Left lung (tissue), 10 donors: ENCODE measurements around the gene HSDL2. TPM values are rescaled to one million over a fixed set of nuclear protein-coding genes. Genes with fewer than 3 reads are reported as not detected.
"Not testable (repeated sequence)": the region's sequence is repeated elsewhere in the genome, so short reads cannot be mapped to it uniquely, and the experiment has no call there.

Source experiments
- ATAC-seq: fragments of 200-7000 bp; cut with Tn5 transposase; one replicate; pipeline ENCODE4 v1.9.1; 2020; ENCODE audit warnings: moderate library complexity
- DNase-seq, 4 donors: peaks; one replicate each; pipeline ENCODE4 v3.0.0-alpha.2; 2013 to 2020
- H3K27ac ChIP-seq, 2 donors: fragments of 200-600 bp; sonication (generic) in 1 of 2; one replicate each; pipeline versions ENCODE4 v1.5.0 to v1.8.0; 2020 to 2021
- H3K27me3 ChIP-seq, 2 donors: fragments of 200-600 bp; sonication (generic) in 1 of 2; one replicate each; pipeline versions ENCODE4 v1.5.0 to v1.8.0; 2020 to 2021
- H3K36me3 ChIP-seq, 2 donors: fragments of 200-600 bp; sonication (generic) in 1 of 2; one replicate each; pipeline versions ENCODE4 v1.5.0 to v1.8.0; 2020 to 2021
- H3K4me1 ChIP-seq, 2 donors: fragments of 200-600 bp; one replicate each; pipeline ENCODE4 v1.8.0; 2021
- H3K4me3 ChIP-seq, 2 donors: fragments of 200-600 bp; sonication (generic) in 1 of 2; one replicate each; pipeline versions ENCODE4 v1.5.0 to v1.8.0; 2020 to 2021; ENCODE audit warnings: mild to moderate bottlenecking in 1 of 2
- H3K9me3 ChIP-seq, 2 donors: fragments of 200-600 bp; sonication (generic) in 1 of 2; one replicate each; pipeline versions ENCODE4 v1.5.0 to v1.8.0; 2020 to 2021
- CTCF ChIP-seq, 2 donors: fragments of 200-600 bp; sonication (generic) in 1 of 2; IDR thresholded peaks; one replicate each; pipeline versions ENCODE4 v1.5.0 to v1.8.0; 2021; ENCODE audit warnings: antibody characterized with exemption in 2 of 2
- intact Hi-C, 2 donors: fragments of 100-400 bp; cut with DNase I; formaldehyde crosslinking; loops; one replicate each; pipeline versions ENCODE4 v1.11.2 to v1.14.2; 2022
- polyA plus RNA-seq, 6 donors: library from polyadenylated mRNA; unstranded; fragments of 120-200 nt; gene quantifications; one replicate each; pipeline ENCODE4 v1.2.1, GENCODE V29; 2013; ENCODE audit not compliant: insufficient read length in 6 of 6
- total RNA-seq, 2 donors: library from RNA; stranded (reverse); fragmentation: NEBNext Ultra II Directional; extraction: Animal tissue kit (Norgen Biotek cat#: 25700); gene quantifications; one replicate each; pipeline ENCODE4 v1.2.1, GENCODE V29; 2021
- donor health status: DM: no; HTN: yes; CAD: no.
- donor health status: DM: no; HTN: no; CAD: no.

Gene HSDL2
- total and polyA plus RNA-seq, 8 donors, result 40.3 to 77.9 (median 64.2) TPM

GRCh38 chr9:112364761-112365160, 15.1 kb upstream of the HSDL2 start:
- no peaks in the 10 kb centered on the region for H3K4me1 ChIP-seq
- no peak for DNase-seq
- ATAC-seq, result no peak
- no peak overlapping the region for H3K27ac ChIP-seq
- H3K9me3 ChIP-seq, result peaks cover 0 to 16% of the 10 kb centered on the region in 2 donors
- TF ChIP-seq CTCF (IDR thresholded peaks at IDR 0.05), result no peak
- intact Hi-C loops, result loop anchor here in 1 of 2 donors (5.0 kb wide), 1 partner anchor 277 kb away; no protein-coding TSS in a partner anchor
- H3K27me3 ChIP-seq, result no peaks in the 10 kb centered on the region
- no peak overlapping the region for H3K4me3 ChIP-seq
- H3K36me3 ChIP-seq, result no peaks in the 10 kb centered on the region

GRCh38 chr9:112365257-112365656, 14.7 kb upstream of the HSDL2 start:
- intact Hi-C loops, H3K27me3 ChIP-seq, ATAC-seq: not testable (repeated sequence)

GRCh38 chr9:112366591-112366990, 13.3 kb upstream of the HSDL2 start:
- H3K36me3 ChIP-seq, result no peaks in the 10 kb centered on the region
- no peak overlapping the region for H3K27ac ChIP-seq
- intact Hi-C loops, result no loop called here
- DNase-seq (no peak), ATAC-seq (no peak)
- TF ChIP-seq CTCF (IDR thresholded peaks at IDR 0.05), result no peak
- no peaks in the 10 kb centered on the region for H3K4me1 ChIP-seq
- H3K4me3 ChIP-seq, result no peak overlapping the region
- peaks cover 0 to 18% of the 10 kb centered on the region in 2 donors for H3K9me3 ChIP-seq
- no peaks in the 10 kb centered on the region for H3K27me3 ChIP-seq

More at GRCh38 chr9:112365257-112365656, 14.7 kb upstream of the HSDL2 start:
- H3K4me3 ChIP-seq, DNase-seq, H3K27ac ChIP-seq, H3K4me1 ChIP-seq, H3K36me3 ChIP-seq: not testable (repeated sequence)
- H3K9me3 ChIP-seq, result peaks cover 0 to 17% of the 10 kb centered on the region in 2 donors

- H3K27ac ChIP-seq, result no peak overlapping the region
- H3K4me1 ChIP-seq, result no peaks in the 10 kb centered on the region
- no peak overlapping the region for H3K4me3 ChIP-seq
- peaks cover 0 to 18% of the 10 kb centered on the region in 2 donors for H3K9me3 ChIP-seq
- ATAC-seq (no peak), DNase-seq (no peak)
- intact Hi-C loops, result no loop called here
- H3K27me3 ChIP-seq, result no peaks in the 10 kb centered on the region
- TF ChIP-seq CTCF (IDR thresholded peaks at IDR 0.05), result no peak
- H3K36me3 ChIP-seq, result no peaks in the 10 kb centered on the region
Observed at GRCh38 chr9:112367465-112367864, 12.4 kb upstream of the HSDL2 start.

GRCh38 chr9:112369817-112370216, 10.1 kb upstream of the HSDL2 start:
- Histone ChIP-seq H3K27me3 (no peaks in the 10 kb centered on the region), H3K4me3 (no peak overlapping the region), H3K36me3 (no peaks in the 10 kb centered on the region), H3K27ac (no peak overlapping the region), H3K4me1 (no peaks in the 10 kb centered on the region), H3K9me3 (peaks cover 0 to 18% of the 10 kb centered on the region in 2 donors)
- intact Hi-C loops, result no loop called here
- DNase-seq, result no peak
- TF ChIP-seq CTCF (IDR thresholded peaks at IDR 0.05), result no peak
- ATAC-seq, result no peak

GRCh38 chr9:112371060-112371459, 8.8 kb upstream of the HSDL2 start:
- Histone ChIP-seq H3K9me3 (peaks cover 0 to 12% of the 10 kb centered on the region in 2 donors), H3K27ac (no peak overlapping the region), H3K4me3 (no peak overlapping the region), H3K4me1 (no peaks in the 10 kb centered on the region), H3K36me3 (no peaks in the 10 kb centered on the region), H3K27me3 (no peaks in the 10 kb centered on the region)
- no peak for DNase-seq
- no peak for ATAC-seq
- TF ChIP-seq CTCF (IDR thresholded peaks at IDR 0.05), result no peak
- intact Hi-C loops, result no loop called here

- DNase-seq, H3K27ac ChIP-seq, H3K4me3 ChIP-seq, ATAC-seq, H3K36me3 ChIP-seq, H3K27me3 ChIP-seq, intact Hi-C loops, H3K9me3 ChIP-seq: not testable (repeated sequence)
- H3K4me1 ChIP-seq, result peaks cover 0 to 24% of the 10 kb centered on the region in 2 donors
Observed at GRCh38 chr9:112373666-112374065, 6.2 kb upstream of the HSDL2 start.

GRCh38 chr9:112374232-112374631, 5.7 kb upstream of the HSDL2 start:
- H3K4me3 ChIP-seq, H3K27me3 ChIP-seq, H3K9me3 ChIP-seq, ATAC-seq, intact Hi-C loops, H3K27ac ChIP-seq, DNase-seq, H3K36me3 ChIP-seq: not testable (repeated sequence)
- peaks cover 0 to 26% of the 10 kb centered on the region in 2 donors for H3K4me1 ChIP-seq
